Esophagus (tissue), 2 donors: ENCODE results near the gene SLFNL1. TPM values are rescaled to one million over a fixed set of nuclear protein-coding genes. Genes with fewer than 3 reads are reported as not detected.

Experiments used
- H3K27ac ChIP-seq, 2 donors: one replicate each; pipeline ENCODE4 v1.5.1; 2013; ENCODE audit warnings: low read depth in 2 of 2, mild to moderate bottlenecking in 2 of 2, inconsistent platforms in 1 of 2, low read length in 1 of 2, moderate library complexity in 1 of 2
- H3K27me3 ChIP-seq, 2 donors: one replicate each; pipeline ENCODE4 v1.6.1; 2013; ENCODE audit warnings: low read length in 2 of 2, control low read depth in 1 of 2, mild to moderate bottlenecking in 1 of 2; ENCODE audit not compliant: insufficient read depth in 2 of 2, control insufficient read depth in 1 of 2
- H3K36me3 ChIP-seq, 2 donors: one replicate each; pipeline ENCODE4 v1.6.1; 2013; ENCODE audit warnings: low read length in 1 of 2; ENCODE audit not compliant: control insufficient read depth in 2 of 2, insufficient read depth in 2 of 2
- H3K4me1 ChIP-seq, 2 donors: one replicate each; pipeline ENCODE4 v1.6.1; 2013; ENCODE audit warnings: low read length in 1 of 2; ENCODE audit not compliant: control insufficient read depth in 2 of 2, insufficient read depth in 2 of 2
- H3K4me3 ChIP-seq, 2 donors: one replicate each; pipeline ENCODE4 v1.5.1; 2013; ENCODE audit warnings: low read length in 2 of 2, mild to moderate bottlenecking in 2 of 2, low read depth in 1 of 2, moderate library complexity in 1 of 2
- H3K9me3 ChIP-seq, 2 donors: one replicate each; pipeline ENCODE4 v1.6.1; 2013; ENCODE audit warnings: mild to moderate bottlenecking in 2 of 2, low read depth in 1 of 2, low read length in 1 of 2, moderate library complexity in 1 of 2; ENCODE audit not compliant: control insufficient read depth in 2 of 2, insufficient read depth in 1 of 2
- WGBS, 2 donors: extraction: QIAGEN DNeasy Blood & Tissue Kit; methylation state at CpG; one replicate each; pipeline ENCODE4 v1.1.7; 2013; 5-methylcytosine and 5-hydroxymethylcytosine counted together
- polyA plus RNA-seq, 2 donors: library from polyadenylated mRNA; stranded (reverse); fragments of 200-250 nt; gene quantifications; one replicate each; pipeline ENCODE4 v1.2.3, GENCODE V29; 2013
- donor health status: healthy with polysubstance abuse.
- donor health status: Bipolar disorder and iron deficiency.

The SLFNL1 gene
- polyA plus RNA-seq, 2 donors, result 0.08 to 0.16 TPM

GRCh38 chr1:41038110-41038509 is 16.6 kb upstream of the SLFNL1 start:
- no peaks in the 10 kb centered on the region for H3K9me3 ChIP-seq
- WGBS, 2 donors, result 95 to 97% methylated on average over 5 of the region's 5 CpGs

GRCh38 chr1:41037116-41037903 is 15.8 kb upstream of the SLFNL1 start:
- peaks cover 8 to 13% of the 10 kb centered on the region in 2 donors for H3K36me3 ChIP-seq
- WGBS, 2 donors, result 97 to 98% methylated on average over 3 of the region's 3 CpGs

More at GRCh38 chr1:41038110-41038509, 16.6 kb upstream of the SLFNL1 start:
- no peaks in the 10 kb centered on the region for H3K27me3 ChIP-seq
- no peak overlapping the region for H3K4me3 ChIP-seq
- H3K4me1 ChIP-seq, result peaks cover 0 to 3% of the 10 kb centered on the region in 2 donors
- no peak overlapping the region for H3K27ac ChIP-seq
- H3K36me3 ChIP-seq, result peaks cover 8 to 13% of the 10 kb centered on the region in 2 donors

GRCh38 chr1:41033272-41033671 is 11.7 kb upstream of the SLFNL1 start:
- Histone ChIP-seq H3K27ac (no peak overlapping the region), H3K9me3 (no peaks in the 10 kb centered on the region), H3K4me1 (peaks cover 0 to 3% of the 10 kb centered on the region in 2 donors), H3K36me3 (peaks cover 14 to 17% of the 10 kb centered on the region in 2 donors), H3K4me3 (no peak overlapping the region), H3K27me3 (no peaks in the 10 kb centered on the region)
- WGBS, 2 donors, result 94 to 98% methylated on average over 3 of the region's 3 CpGs

More at GRCh38 chr1:41037116-41037903, 15.8 kb upstream of the SLFNL1 start:
- Histone ChIP-seq H3K27me3 (no peaks in the 10 kb centered on the region), H3K27ac (no peak overlapping the region), H3K4me1 (peaks cover 0 to 3% of the 10 kb centered on the region in 2 donors), H3K9me3 (no peaks in the 10 kb centered on the region), H3K4me3 (no peak overlapping the region)

- H3K36me3 ChIP-seq, result peaks cover 14 to 19% of the 10 kb centered on the region in 2 donors
- no peak overlapping the region for H3K4me3 ChIP-seq
- H3K9me3 ChIP-seq, result no peaks in the 10 kb centered on the region
- no peak overlapping the region for H3K27ac ChIP-seq
- WGBS, 2 donors, result 73 to 79% methylated on average over 2 of the region's 2 CpGs
- peaks cover 0 to under 1% of the 10 kb centered on the region in 2 donors for H3K4me1 ChIP-seq
- H3K27me3 ChIP-seq, result no peaks in the 10 kb centered on the region
Observed at GRCh38 chr1:41032147-41032546, 10.6 kb upstream of the SLFNL1 start.

GRCh38 chr1:41030872-41031616 is 9.5 kb upstream of the SLFNL1 start:
- WGBS, 2 donors, result 86 to 92% methylated on average over 8 of the region's 8 CpGs
- no peaks in the 10 kb centered on the region for H3K4me1 ChIP-seq
- H3K27me3 ChIP-seq, result no peaks in the 10 kb centered on the region
- H3K36me3 ChIP-seq, result peaks cover 10 to 20% of the 10 kb centered on the region in 2 donors
- no peaks in the 10 kb centered on the region for H3K9me3 ChIP-seq
- no peak overlapping the region for H3K27ac ChIP-seq
- H3K4me3 ChIP-seq, result no peak overlapping the region

- 95 to 96% methylated on average over 10 of the region's 10 CpGs for WGBS, 2 donors
- Histone ChIP-seq H3K4me1 (peaks cover 0 to 3% of the 10 kb centered on the region in 2 donors), H3K36me3 (peaks cover 5 to 17% of the 10 kb centered on the region in 2 donors), H3K4me3 (no peak overlapping the region), H3K27ac (no peak overlapping the region), H3K27me3 (no peaks in the 10 kb centered on the region), H3K9me3 (no peaks in the 10 kb centered on the region)
Observed at GRCh38 chr1:41028034-41028642, 6.6 kb upstream of the SLFNL1 start.

- H3K27ac ChIP-seq, result no peak overlapping the region
- WGBS, 2 donors, result 95 to 96% methylated on average over 4 of the region's 4 CpGs
- no peak overlapping the region for H3K4me3 ChIP-seq
- peaks cover under 1 to 20% of the 10 kb centered on the region in 2 donors for H3K36me3 ChIP-seq
- H3K9me3 ChIP-seq, result no peaks in the 10 kb centered on the region
- no peaks in the 10 kb centered on the region for H3K27me3 ChIP-seq
- H3K4me1 ChIP-seq, result peaks cover 5 to 7% of the 10 kb centered on the region in 2 donors
Observed at GRCh38 chr1:41025979-41026819, 4.7 kb upstream of the SLFNL1 start.

- Histone ChIP-seq H3K4me1 (peaks cover 5 to 7% of the 10 kb centered on the region in 2 donors), H3K27me3 (no peaks in the 10 kb centered on the region), H3K27ac (no peak overlapping the region), H3K4me3 (no peak overlapping the region), H3K9me3 (no peaks in the 10 kb centered on the region), H3K36me3 (peaks cover 0 to 20% of the 10 kb centered on the region in 2 donors)
- 67 to 71% methylated on average over 2 of the region's 2 CpGs for WGBS, 2 donors
Observed at GRCh38 chr1:41024953-41025352, 3.4 kb upstream of the SLFNL1 start.
